Muscle of arm (tissue), 14 donors: ENCODE measurements around the gene GGCT. TPM values are rescaled to one million over a fixed set of nuclear protein-coding genes. Genes with fewer than 3 reads are reported as not detected.
"Not testable (repeated sequence)": the region's sequence is repeated elsewhere in the genome, so short reads cannot be mapped to it uniquely, and the experiment has no call there.

ENCODE experiments used
- DNase-seq: peaks from one replicate; pipeline ENCODE4 v3.0.0-alpha.2; 2013
- long read RNA-seq, 11 donors: transcript quantifications; one replicate each; lab custom pipeline, GENCODE V29; 2026
- polyA plus RNA-seq, 12 donors: library from polyadenylated mRNA; unstranded; fragments of 120-200 nt; gene quantifications; one replicate each; pipeline ENCODE4 v1.2.1, GENCODE V29; 2013; ENCODE audit not compliant: insufficient read length in 12 of 12

The GGCT gene
- polyA plus RNA-seq = 10 to 100 TPM in 11 of 12 donors, not detected in 1; 29.2 to 50.2 (median 40.7) TPM
- long read RNA-seq, donor 1, transcript GGCT-202 (4 exons, 1,173 nt) = major isoform, 18 of 29 reads
- long read RNA-seq, donor 1, partial matches to known transcripts = 8 of 29 reads
- long read RNA-seq, donor 1, other reads (novel, unspliced or antisense) = 0 of 29 reads
- long read RNA-seq, donor 2, transcript GGCT-207 (3 exons, 1,012 nt) = minor isoform, 6 of 19 reads
- long read RNA-seq, donor 2, transcript GGCT-202 (4 exons, 1,173 nt) = major isoform, 13 of 19 reads
- long read RNA-seq, donor 2, partial matches to known transcripts = 0 of 19 reads
- long read RNA-seq, donor 2, other reads (novel, unspliced or antisense) = 0 of 19 reads
- long read RNA-seq, donor 3, partial matches to known transcripts = 0 of 4 reads
- long read RNA-seq, donor 3, other reads (novel, unspliced or antisense) = 0 of 4 reads
- long read RNA-seq, donor 4, transcript GGCT-207 (3 exons, 1,012 nt) = major isoform, 5 of 7 reads
- long read RNA-seq, donor 4, partial matches to known transcripts = 0 of 7 reads
- long read RNA-seq, donor 4, other reads (novel, unspliced or antisense) = 0 of 7 reads
- long read RNA-seq, donor 5, transcript GGCT-202 (4 exons, 1,173 nt) = major isoform, 18 of 31 reads
- long read RNA-seq, donor 5, transcript GGCT-207 (3 exons, 1,012 nt) = minor isoform, 6 of 31 reads
- long read RNA-seq, donor 5, partial matches to known transcripts = 6 of 31 reads
- long read RNA-seq, donor 5, other reads (novel, unspliced or antisense) = 0 of 31 reads
- long read RNA-seq, donor 6, transcript GGCT-202 (4 exons, 1,173 nt) = major isoform, 6 of 10 reads
- long read RNA-seq, donor 6, partial matches to known transcripts = 0 of 10 reads
- long read RNA-seq, donor 6, other reads (novel, unspliced or antisense) = 0 of 10 reads
- long read RNA-seq, donor 7, transcript GGCT-202 (4 exons, 1,173 nt) = major isoform, 6 of 11 reads
- long read RNA-seq, donor 7, partial matches to known transcripts = 0 of 11 reads
- long read RNA-seq, donor 7, other reads (novel, unspliced or antisense) = 0 of 11 reads
- long read RNA-seq, donor 8, transcript GGCT-207 (3 exons, 1,012 nt) = minor isoform, 12 of 38 reads
- long read RNA-seq, donor 8, transcript GGCT-202 (4 exons, 1,173 nt) = major isoform, 20 of 38 reads
- long read RNA-seq, donor 8, partial matches to known transcripts = 6 of 38 reads
- long read RNA-seq, donor 8, other reads (novel, unspliced or antisense) = 0 of 38 reads
- long read RNA-seq, donor 9, transcript GGCT-202 (4 exons, 1,173 nt) = major isoform, 12 of 14 reads
- long read RNA-seq, donor 9, partial matches to known transcripts = 0 of 14 reads
- long read RNA-seq, donor 9, other reads (novel, unspliced or antisense) = 0 of 14 reads
- long read RNA-seq, donor 10, transcript GGCT-202 (4 exons, 1,173 nt) = major isoform, 10 of 19 reads
- long read RNA-seq, donor 10, transcript GGCT-207 (3 exons, 1,012 nt) = minor isoform, 8 of 19 reads
- long read RNA-seq, donor 10, partial matches to known transcripts = 0 of 19 reads
- long read RNA-seq, donor 10, other reads (novel, unspliced or antisense) = 0 of 19 reads
- long read RNA-seq, donor 11, transcript GGCT-207 (3 exons, 1,012 nt) = minor isoform, 9 of 26 reads
- long read RNA-seq, donor 11, transcript GGCT-202 (4 exons, 1,173 nt) = major isoform, 16 of 26 reads
- long read RNA-seq, donor 11, partial matches to known transcripts = 0 of 26 reads
- long read RNA-seq, donor 11, other reads (novel, unspliced or antisense) = 0 of 26 reads

DNA sequence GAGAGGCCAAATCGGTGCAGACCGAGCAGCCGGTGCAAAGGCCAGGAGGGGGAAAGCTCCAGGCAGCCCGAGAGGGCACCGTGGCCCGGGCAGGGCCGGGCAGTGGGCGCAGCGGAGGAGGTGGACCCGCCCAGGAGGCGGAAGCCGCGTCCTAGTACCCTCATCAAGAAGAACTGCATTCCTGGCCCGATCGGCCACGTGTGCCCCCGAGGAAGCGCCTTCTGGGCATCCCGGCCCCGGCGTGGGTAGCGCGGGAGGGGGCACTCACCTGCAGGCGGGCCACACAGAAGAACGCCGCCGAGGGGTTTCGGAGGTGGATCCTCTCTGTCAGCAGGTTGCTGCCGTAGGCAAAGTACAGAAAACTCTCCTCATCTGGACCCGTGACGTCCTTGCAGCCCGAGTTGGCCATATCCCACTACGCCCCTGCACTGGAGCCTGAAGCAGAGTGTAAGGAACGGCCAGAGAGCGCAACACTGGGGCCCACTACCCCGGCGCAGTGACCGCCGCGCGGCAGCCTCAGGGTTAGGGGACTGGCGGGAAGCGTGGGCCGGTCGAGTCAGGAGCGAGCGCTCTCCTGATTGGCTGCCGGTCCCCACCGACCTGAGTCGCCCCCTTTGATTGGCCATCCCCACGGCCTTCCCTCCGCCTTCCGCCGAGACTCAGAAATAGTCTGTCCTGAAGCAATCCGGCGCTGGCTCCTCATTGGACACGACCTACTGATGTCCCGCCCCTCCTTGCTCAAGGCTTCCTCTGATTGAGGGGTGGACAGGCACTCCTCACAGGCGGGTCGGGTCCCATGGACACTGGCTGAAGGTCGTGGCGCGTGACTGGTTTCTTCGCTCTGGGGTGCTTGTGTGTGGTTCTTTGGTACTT is at the start of gene GGCT:
Gene GGCT (minus strand): TSS at position 529 of the 873 bp plus-strand sequence. CDS start 120 bp downstream, at position 409.
- peak; percentile 98 for DNase-seq

DNA sequence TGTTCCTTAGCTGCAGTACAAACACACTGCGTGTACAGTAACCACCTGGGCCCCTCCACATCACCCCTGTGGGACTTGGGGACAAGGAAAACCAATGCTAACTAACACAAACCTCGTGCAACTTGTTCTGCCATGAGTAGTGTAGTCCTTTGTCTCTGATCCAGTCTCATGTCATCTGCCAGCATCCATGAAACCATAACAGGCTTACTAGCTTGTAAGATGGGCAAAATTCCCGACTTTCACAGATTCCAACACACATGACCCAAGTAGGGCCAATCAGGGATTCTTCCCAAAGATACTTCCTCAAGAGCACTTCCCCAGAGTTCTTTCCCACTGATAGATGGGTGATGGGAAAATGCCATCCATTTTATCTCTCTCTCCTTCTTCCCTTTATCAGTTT is 48.9 kb upstream of the GGCT start:
- DNase-seq = no peak

GRCh38 chr7:30553141-30553540 is 48.5 kb upstream of the GGCT start:
- no peak for DNase-seq

- no peak for DNase-seq
These were observed 47.7 kb upstream of the GGCT start for GRCh38 chr7:30552330-30552729.

DNA sequence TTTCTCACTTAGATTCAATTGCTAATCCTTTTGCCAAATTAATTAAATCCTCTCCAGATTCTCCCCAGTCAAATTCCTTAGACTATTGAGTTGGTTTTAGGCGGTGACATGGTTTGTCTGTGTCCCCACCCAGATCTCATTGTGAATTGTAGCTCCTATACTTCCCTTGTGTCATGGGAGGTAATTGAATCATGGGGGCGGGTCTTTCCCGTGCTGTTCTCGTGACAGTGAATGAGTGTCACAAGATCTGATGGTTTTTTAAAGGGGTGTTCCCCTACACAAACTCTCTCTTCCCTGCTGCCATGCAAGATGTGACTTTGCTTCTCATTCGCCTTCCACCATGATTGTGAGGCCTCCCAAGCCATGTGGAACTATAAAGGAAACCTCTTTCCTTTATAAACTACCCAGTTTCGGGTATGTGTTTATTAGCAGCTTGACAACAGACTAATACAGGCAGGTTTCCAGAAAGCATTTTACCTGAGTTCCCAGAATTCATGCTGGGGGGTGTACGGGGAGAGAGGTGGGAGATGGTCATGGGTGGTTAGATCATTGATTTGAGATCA is 45.4 kb upstream of the GGCT start:
- no peak for DNase-seq

- DNase-seq = peak; percentile 64
These were observed 44.2 kb upstream of the GGCT start for GRCh38 chr7:30548845-30549244.

DNA sequence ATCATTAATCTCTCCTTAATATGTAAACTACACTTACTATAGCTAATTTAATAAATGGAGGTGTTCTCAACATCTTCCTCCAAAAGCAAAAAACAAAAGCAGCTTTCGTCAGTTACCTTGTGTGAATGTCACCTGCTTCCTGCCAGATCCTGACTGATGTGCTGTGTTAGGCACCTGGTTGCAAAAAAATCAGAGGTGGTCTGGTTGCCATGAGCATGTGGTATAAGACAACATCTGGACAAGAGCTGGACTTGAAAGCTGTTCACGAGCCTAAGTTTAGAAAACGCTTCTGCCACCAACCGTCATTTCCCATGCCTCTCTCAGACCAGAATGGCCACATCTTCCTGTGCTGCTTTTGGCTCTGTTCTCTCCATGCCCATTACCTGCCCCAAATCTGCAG is 42.0 kb upstream of the GGCT start:
- DNase-seq = no peak

GRCh38 chr7:30545791-30546555 is 41.3 kb upstream of the GGCT start:
- DNase-seq = no peak

DNA sequence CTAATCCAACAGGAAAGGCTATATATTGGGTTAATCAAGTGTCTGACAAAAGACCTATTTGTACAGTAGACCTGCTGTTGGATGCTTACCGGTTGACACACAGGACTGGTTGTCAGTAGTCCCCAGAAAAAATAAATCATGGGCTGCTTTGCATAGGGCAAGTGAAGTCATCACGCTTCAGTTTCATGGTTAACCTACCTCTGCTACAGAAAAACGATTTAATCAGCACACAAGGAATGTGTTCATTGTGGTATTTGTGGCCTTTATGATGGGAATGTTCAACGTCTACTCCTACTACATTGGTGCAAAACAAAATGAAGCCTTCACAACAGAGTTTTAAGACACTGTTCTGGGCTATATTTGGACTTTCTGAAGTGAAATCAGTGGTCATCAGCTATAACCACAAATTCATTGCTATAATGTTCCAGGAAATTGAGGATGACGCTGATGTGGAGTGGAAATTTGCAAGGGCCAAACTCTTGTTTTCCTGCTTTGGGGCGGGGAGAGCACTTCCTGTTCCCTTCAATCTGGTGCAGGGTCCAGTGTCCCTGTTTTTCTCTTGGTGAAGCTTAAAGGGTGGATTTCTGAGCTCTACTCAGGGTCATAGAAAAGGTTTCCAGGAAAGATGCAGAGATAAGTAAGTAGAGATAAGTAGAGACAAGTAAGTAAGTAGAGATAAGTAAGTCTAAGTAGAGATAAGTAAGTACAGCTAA is 39.3 kb upstream of the GGCT start:
- DNase-seq = no peak

- DNase-seq = not testable (repeated sequence)
These were observed 38.5 kb upstream of the GGCT start for GRCh38 chr7:30543115-30543514.

GRCh38 chr7:30533886-30534285 is 29.3 kb upstream of the GGCT start:
- no peak for DNase-seq

DNA sequence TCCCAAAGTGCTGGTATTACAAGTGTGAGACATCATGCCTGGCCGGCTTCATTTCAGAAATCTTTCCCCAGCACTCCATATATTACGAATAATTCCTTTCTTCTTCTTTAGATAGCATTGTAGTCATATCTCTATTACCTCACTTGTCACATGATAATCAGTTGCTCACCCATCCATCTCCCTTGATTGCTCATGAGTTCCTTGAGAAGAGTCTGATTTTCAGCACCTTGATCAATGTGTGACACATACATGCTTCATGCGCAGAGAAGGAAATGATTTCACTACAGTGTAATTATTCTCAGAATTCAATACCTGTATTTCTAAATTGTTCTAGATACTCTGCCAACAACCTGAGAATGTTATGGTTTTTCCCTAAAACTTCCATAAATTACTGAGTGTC is 26.7 kb upstream of the GGCT start:
- no peak for DNase-seq

DNA sequence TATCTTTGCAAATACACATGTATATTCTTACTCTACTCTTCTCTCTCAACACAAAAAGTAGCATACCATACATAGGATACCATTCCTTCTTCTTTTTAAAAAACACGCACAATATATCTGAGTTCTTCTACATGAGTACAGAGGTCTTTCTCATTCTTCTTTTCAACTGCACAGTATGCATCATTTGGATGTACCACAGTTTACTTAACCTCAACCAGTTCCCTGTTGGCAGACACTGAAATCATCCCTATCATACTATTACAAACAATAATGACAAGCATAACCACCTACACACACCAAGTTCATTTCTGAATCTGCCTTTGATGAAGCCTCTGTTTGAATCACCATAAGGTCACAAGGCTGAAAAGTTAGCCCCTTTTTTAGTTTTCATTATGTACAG is 25.7 kb upstream of the GGCT start:
- DNase-seq = no peak

- no peak for DNase-seq
These were observed 24.1 kb upstream of the GGCT start for GRCh38 chr7:30528779-30529178.

DNA sequence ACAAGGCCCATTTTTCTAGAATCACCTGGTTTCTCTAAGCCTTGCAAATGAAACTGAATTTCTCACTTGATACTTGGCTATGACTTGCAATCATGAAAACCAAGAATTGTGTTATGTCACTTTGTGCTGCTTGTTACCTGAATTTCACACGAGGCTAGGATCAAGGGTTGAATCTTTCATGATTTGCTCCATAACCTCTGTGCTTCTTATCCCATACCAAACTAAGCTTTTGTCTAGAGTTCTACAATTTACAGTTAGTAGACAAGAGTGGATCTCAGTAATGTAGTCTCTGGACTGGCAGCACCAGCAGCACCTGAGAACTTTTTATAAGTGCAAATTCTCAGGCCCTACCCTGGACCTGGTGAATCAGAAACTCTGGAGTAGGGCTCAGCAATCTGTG is 22.7 kb upstream of the GGCT start:
- DNase-seq = not testable (repeated sequence)

GRCh38 chr7:30526163-30526562 is 21.5 kb upstream of the GGCT start:
- no peak for DNase-seq

DNA sequence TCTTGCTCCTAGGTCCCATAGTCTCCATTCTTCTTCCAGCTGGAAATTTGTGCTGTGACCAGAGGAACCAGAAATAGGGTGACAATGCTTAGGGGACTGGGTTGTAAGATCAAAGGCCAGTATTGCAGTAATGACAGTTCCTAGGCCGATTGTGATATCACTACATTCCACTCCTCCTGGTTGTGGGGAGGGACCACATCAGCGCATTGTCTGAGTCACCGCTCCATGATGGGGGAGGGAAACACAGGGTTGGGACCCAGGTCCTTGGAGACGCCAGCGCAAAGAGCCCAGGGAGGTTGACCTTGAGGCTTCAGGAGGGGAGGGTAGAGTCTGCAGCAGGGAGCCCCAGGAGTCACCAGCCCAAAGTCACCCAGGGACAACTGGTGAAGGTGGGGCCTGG is 20.8 kb upstream of the GGCT start:
- no peak for DNase-seq

DNA sequence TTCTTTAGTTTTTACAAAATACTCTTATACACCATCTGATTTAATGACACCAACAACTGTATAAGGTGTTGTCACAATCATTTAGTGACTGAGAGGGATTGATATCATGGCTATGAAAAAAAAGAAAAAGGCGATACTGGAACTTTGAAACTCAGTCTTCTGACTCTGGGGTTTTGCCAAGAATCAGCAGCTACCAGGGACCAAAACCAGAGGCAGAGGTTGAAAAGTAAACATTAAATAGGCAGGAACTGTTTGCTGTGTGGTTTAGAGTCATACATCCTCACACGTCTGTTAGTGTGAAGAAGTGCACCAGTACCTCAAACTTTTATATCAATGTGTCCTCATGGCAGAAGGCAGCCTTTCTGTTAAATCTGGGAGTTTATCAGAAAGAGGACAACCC is 19.9 kb upstream of the GGCT start:
- DNase-seq = no peak
